HL-60 (cell line): Measurements from ENCODE around the gene CSNK1G3.

Experiments used
- GABPA ChIP-seq: IDR thresholded peaks from 2 replicates; pipeline ENCODE4 v1.6.1; 2012; ENCODE audit warnings: low read depth
- POLR2AphosphoS5 ChIP-seq: IDR thresholded peaks from 2 replicates; pipeline ENCODE4 v1.6.1; 2012; ENCODE audit warnings: low read depth
- SPI1 ChIP-seq: IDR thresholded peaks from 2 replicates; pipeline ENCODE4 v1.6.1; 2012; ENCODE audit warnings: low read depth, mild to moderate bottlenecking, borderline replicate concordance
- TF ChIP-seq, protein P1 (sequence below): IDR thresholded peaks from one replicate; pipeline ENCODE4 v1.5.1; 2011; ENCODE audit warnings: low read length, control low read depth, inconsistent platforms; ENCODE audit not compliant: insufficient read depth
- TF ChIP-seq, protein P2 (sequence below): IDR thresholded peaks from 2 replicates; pipeline ENCODE4 v1.6.1; 2012; ENCODE audit warnings: low read depth; ENCODE audit not compliant: insufficient replicate concordance

DNA sequence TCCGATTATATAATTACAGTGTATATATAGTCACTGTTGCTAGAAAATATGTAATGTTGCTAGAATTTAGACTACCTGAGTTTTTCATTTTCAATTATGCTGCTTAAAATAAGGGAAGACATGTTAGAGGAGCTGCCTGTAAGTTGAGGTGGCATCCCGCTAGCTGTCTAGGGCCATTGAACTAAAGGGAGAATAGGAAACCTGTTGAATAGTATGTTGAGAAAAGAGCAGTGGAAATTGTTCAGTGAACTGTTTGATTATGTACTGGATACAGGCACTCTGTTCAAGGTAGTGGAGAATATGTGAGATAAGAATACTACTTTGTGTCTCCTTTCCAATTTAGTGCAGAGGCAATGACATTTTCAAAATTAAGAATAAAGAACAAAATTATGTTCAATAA, 89.6 kb downstream of the CSNK1G3 start:
- TF ChIP-seq, protein P1, sequence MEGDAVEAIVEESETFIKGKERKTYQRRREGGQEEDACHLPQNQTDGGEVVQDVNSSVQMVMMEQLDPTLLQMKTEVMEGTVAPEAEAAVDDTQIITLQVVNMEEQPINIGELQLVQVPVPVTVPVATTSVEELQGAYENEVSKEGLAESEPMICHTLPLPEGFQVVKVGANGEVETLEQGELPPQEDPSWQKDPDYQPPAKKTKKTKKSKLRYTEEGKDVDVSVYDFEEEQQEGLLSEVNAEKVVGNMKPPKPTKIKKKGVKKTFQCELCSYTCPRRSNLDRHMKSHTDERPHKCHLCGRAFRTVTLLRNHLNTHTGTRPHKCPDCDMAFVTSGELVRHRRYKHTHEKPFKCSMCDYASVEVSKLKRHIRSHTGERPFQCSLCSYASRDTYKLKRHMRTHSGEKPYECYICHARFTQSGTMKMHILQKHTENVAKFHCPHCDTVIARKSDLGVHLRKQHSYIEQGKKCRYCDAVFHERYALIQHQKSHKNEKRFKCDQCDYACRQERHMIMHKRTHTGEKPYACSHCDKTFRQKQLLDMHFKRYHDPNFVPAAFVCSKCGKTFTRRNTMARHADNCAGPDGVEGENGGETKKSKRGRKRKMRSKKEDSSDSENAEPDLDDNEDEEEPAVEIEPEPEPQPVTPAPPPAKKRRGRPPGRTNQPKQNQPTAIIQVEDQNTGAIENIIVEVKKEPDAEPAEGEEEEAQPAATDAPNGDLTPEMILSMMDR: no peak
- no peak for TF ChIP-seq POLR2AphosphoS5
- TF ChIP-seq, protein P2, sequence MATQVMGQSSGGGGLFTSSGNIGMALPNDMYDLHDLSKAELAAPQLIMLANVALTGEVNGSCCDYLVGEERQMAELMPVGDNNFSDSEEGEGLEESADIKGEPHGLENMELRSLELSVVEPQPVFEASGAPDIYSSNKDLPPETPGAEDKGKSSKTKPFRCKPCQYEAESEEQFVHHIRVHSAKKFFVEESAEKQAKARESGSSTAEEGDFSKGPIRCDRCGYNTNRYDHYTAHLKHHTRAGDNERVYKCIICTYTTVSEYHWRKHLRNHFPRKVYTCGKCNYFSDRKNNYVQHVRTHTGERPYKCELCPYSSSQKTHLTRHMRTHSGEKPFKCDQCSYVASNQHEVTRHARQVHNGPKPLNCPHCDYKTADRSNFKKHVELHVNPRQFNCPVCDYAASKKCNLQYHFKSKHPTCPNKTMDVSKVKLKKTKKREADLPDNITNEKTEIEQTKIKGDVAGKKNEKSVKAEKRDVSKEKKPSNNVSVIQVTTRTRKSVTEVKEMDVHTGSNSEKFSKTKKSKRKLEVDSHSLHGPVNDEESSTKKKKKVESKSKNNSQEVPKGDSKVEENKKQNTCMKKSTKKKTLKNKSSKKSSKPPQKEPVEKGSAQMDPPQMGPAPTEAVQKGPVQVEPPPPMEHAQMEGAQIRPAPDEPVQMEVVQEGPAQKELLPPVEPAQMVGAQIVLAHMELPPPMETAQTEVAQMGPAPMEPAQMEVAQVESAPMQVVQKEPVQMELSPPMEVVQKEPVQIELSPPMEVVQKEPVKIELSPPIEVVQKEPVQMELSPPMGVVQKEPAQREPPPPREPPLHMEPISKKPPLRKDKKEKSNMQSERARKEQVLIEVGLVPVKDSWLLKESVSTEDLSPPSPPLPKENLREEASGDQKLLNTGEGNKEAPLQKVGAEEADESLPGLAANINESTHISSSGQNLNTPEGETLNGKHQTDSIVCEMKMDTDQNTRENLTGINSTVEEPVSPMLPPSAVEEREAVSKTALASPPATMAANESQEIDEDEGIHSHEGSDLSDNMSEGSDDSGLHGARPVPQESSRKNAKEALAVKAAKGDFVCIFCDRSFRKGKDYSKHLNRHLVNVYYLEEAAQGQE: no peak
- no peak for TF ChIP-seq GABPA
- no peak for TF ChIP-seq SPI1
